Thoracic aorta (tissue), 2 donors: ENCODE data around the gene BCL2. TPM values are rescaled to one million over a fixed set of nuclear protein-coding genes. Genes with fewer than 3 reads are reported as not detected.

ENCODE experiments used
- ATAC-seq: fragments of 150-250 bp; one replicate; pipeline ENCODE4 v1.8.0; 2017; ENCODE audit warnings: low read depth; ENCODE audit not compliant: insufficient number of reproducible peaks, low FRiP score
- DNase-seq: peaks from one replicate; pipeline ENCODE4 v3.0.0-alpha.2; 2020; ENCODE audit warnings: low spot score
- H3K27ac ChIP-seq, 2 donors: fragments of 200-600 bp; sonication (generic); 1 replicate in 1 of 2; 2 replicates in 1 of 2; pipeline ENCODE4 v1.5.1; 2016; ENCODE audit warnings: mild to moderate bottlenecking in 2 of 2, moderate library complexity in 2 of 2
- H3K27me3 ChIP-seq: fragments of 200-600 bp; sonication (generic); replicated peaks from 2 replicates; pipeline ENCODE4 v1.6.0; 2016; ENCODE audit warnings: mild to moderate bottlenecking; ENCODE audit not compliant: insufficient read depth
- H3K36me3 ChIP-seq: fragments of 200-600 bp; sonication (generic); one replicate; pipeline ENCODE4 v1.5.1; 2016
- H3K4me1 ChIP-seq, 2 donors: fragments of 200-600 bp; sonication (generic); 1 replicate in 1 of 2; 2 replicates in 1 of 2; pipeline versions ENCODE4 v1.5.1 to v1.6.0; 2016; ENCODE audit warnings: low read depth in 2 of 2, mild to moderate bottlenecking in 1 of 2; ENCODE audit not compliant: control insufficient read depth in 1 of 2
- H3K4me3 ChIP-seq: fragments of 200-600 bp; sonication (generic); 2 replicates; pipeline ENCODE4 v1.5.1; 2016; ENCODE audit warnings: mild to moderate bottlenecking
- H3K9me3 ChIP-seq: fragments of 200-600 bp; sonication (generic); 2 replicates; pipeline ENCODE4 v1.5.1; 2016
- CTCF ChIP-seq: fragments of 200-600 bp; sonication (generic); IDR thresholded peaks from one replicate; pipeline ENCODE4 v1.5.1; 2019; ENCODE audit warnings: antibody characterized with exemption
- total RNA-seq, 2 donors: library from RNA; depleted of rRNA; stranded (reverse); fragments of >200 nt; gene quantifications; one replicate each; pipeline versions ENCODE4 v1.1.0 to v1.2.3, GENCODE V29; 2016

Gene BCL2
- total RNA-seq, 2 donors from 2014 or later: 22.9 to 29.3 TPM

- DNase-seq (no peak), ATAC-seq (no peak)
- no peaks in the 10 kb centered on the region for H3K36me3 ChIP-seq
- peaks cover 3 to 30% of the 10 kb centered on the region in 2 donors for H3K4me1 ChIP-seq
- TF ChIP-seq CTCF: no peak
- H3K27ac ChIP-seq: no peak overlapping the region
- no peaks in the 10 kb centered on the region for H3K27me3 ChIP-seq
- H3K9me3 ChIP-seq: no peaks in the 10 kb centered on the region
- H3K4me3 ChIP-seq: no peak overlapping the region
Measured at GRCh38 chr18:63225434-63225833, 94.1 kb downstream of the BCL2 start.

GRCh38 chr18:63224630-63225029, 94.9 kb downstream of the BCL2 start:
- no peak for ATAC-seq
- no peak overlapping the region for H3K27ac ChIP-seq
- H3K4me3 ChIP-seq: no peak overlapping the region
- no peaks in the 10 kb centered on the region for H3K36me3 ChIP-seq
- no peak for DNase-seq
- no peaks in the 10 kb centered on the region for H3K27me3 ChIP-seq
- H3K9me3 ChIP-seq: no peaks in the 10 kb centered on the region
- no peak for TF ChIP-seq CTCF
- peaks cover 3 to 24% of the 10 kb centered on the region in 2 donors for H3K4me1 ChIP-seq

- Histone ChIP-seq H3K27me3 (no peaks in the 10 kb centered on the region), H3K27ac (no peak overlapping the region), H3K36me3 (no peaks in the 10 kb centered on the region), H3K4me1 (peaks cover 3 to 19% of the 10 kb centered on the region in 2 donors), H3K4me3 (no peak overlapping the region), H3K9me3 (no peaks in the 10 kb centered on the region)
- no peak for ATAC-seq
- TF ChIP-seq CTCF: no peak
- DNase-seq: no peak
Measured at GRCh38 chr18:63223837-63224236, 95.7 kb downstream of the BCL2 start.

GRCh38 chr18:63220903-63221302, 98.7 kb downstream of the BCL2 start:
- no peak overlapping the region for H3K4me3 ChIP-seq
- H3K36me3 ChIP-seq: no peaks in the 10 kb centered on the region
- no peak overlapping the region for H3K27ac ChIP-seq
- peaks cover 3 to 26% of the 10 kb centered on the region in 2 donors for H3K4me1 ChIP-seq
- H3K27me3 ChIP-seq: no peaks in the 10 kb centered on the region
- TF ChIP-seq CTCF: no peak
- H3K9me3 ChIP-seq: no peaks in the 10 kb centered on the region
- no peak for DNase-seq
- no peak for ATAC-seq

- H3K36me3 ChIP-seq: no peaks in the 10 kb centered on the region
- H3K27me3 ChIP-seq: no peaks in the 10 kb centered on the region
- TF ChIP-seq CTCF: no peak
- peaks cover 9 to 24% of the 10 kb centered on the region in 2 donors for H3K4me1 ChIP-seq
- DNase-seq: no peak
- no peak overlapping the region for H3K4me3 ChIP-seq
- ATAC-seq: peak; percentile 26
- no peak overlapping the region for H3K27ac ChIP-seq
- H3K9me3 ChIP-seq: no peaks in the 10 kb centered on the region
Measured at GRCh38 chr18:63218472-63218871, 101.1 kb downstream of the BCL2 start.
